K562 (cell line): ENCODE data around the gene OTUD1.

Experiments used
- CEBPB ChIP-seq: fragments of 450-650 bp; IDR thresholded peaks from 2 replicates; pipeline ENCODE4 v1.6.1; 2016; ENCODE audit warnings: missing genetic modification characterization, missing compliant biosample characterization
- EP300 ChIP-seq: IDR thresholded peaks from 2 replicates; pipeline ENCODE4 v1.6.1; 2012; ENCODE audit warnings: low read length, improper control_type of control experiment
- EZH2 ChIP-seq: IDR thresholded peaks from 2 replicates; pipeline ENCODE4 v1.6.1; 2012; ENCODE audit warnings: low read depth, mild to moderate bottlenecking, inconsistent platforms, low read length, borderline replicate concordance
- LARP7 ChIP-seq: fragments of 450-650 bp; IDR thresholded peaks from 2 replicates; pipeline ENCODE4 v1.6.1; 2016
- MYBL2 ChIP-seq, 2 experiments: fragments of 450-650 bp in 1 of 2; sonication (generic) in 1 of 2; formaldehyde crosslinking in 1 of 2; IDR thresholded peaks; 2 replicates each; pipeline versions ENCODE4 v1.6.1 to v1.8.1; 2017 to 2022; ENCODE audit warnings: borderline replicate concordance in 1 of 2, inconsistent platforms in 1 of 2, low read depth in 1 of 2, mild to moderate bottlenecking in 1 of 2, missing genetic modification reagents in 1 of 2, moderate library complexity in 1 of 2
- POLR2AphosphoS5 ChIP-seq: IDR thresholded peaks from 2 replicates; pipeline ENCODE4 v1.6.1; 2011; ENCODE audit warnings: mild to moderate bottlenecking, low read depth, low read length, moderate library complexity; ENCODE audit not compliant: control insufficient read depth, insufficient read depth
- RCOR1 ChIP-seq, 2 experiments: IDR thresholded peaks; 2 replicates each; pipeline ENCODE4 v1.6.1; 2012; ENCODE audit warnings: low read depth in 2 of 2, low read length in 2 of 2, borderline replicate concordance in 1 of 2, improper control_type of control experiment in 1 of 2
- SMC3 ChIP-seq: conservative IDR thresholded peaks from 2 replicates; pipeline ENCODE4 v1.6.1; 2011; ENCODE audit warnings: low read depth, low read length, improper control_type of control experiment; ENCODE audit not compliant: insufficient read depth
- TEAD4 ChIP-seq, 2 experiments: sonication (generic) in 1 of 2; formaldehyde crosslinking in 1 of 2; IDR thresholded peaks; 2 replicates each; pipeline versions ENCODE4 v1.6.1 to v1.8.0; 2012 to 2022; ENCODE audit warnings: borderline replicate concordance in 1 of 2, inconsistent platforms in 1 of 2, low read length in 1 of 2, mild to moderate bottlenecking in 1 of 2, missing genetic modification reagents in 1 of 2
- ZBTB1 ChIP-seq: sonication (generic); formaldehyde crosslinking; IDR thresholded peaks from 2 replicates; pipeline ENCODE4 v1.8.1; 2023; ENCODE audit warnings: missing genetic modification reagents, low read depth, mild to moderate bottlenecking, borderline replicate concordance
- TF ChIP-seq, protein P1 (sequence below), 3 experiments: IDR thresholded peaks in 2 of 3; conservative IDR thresholded peaks in 1 of 3; 2 replicates each; pipeline ENCODE4 v1.5.1; 2011 to 2012; ENCODE audit warnings: low read length in 3 of 3, mild to moderate bottlenecking in 3 of 3, control low read depth in 2 of 3, improper control_type of control experiment in 1 of 3, inconsistent platforms in 1 of 3, low read depth in 1 of 3, mixed read lengths in 1 of 3, moderate library complexity in 1 of 3; ENCODE audit not compliant: insufficient read depth in 2 of 3
- TF ChIP-seq, protein P2 (sequence below): fragments of 250-450 bp; sonication (Bioruptor Pico); IDR thresholded peaks from 2 replicates; pipeline ENCODE4 v1.5.0; 2021

DNA sequence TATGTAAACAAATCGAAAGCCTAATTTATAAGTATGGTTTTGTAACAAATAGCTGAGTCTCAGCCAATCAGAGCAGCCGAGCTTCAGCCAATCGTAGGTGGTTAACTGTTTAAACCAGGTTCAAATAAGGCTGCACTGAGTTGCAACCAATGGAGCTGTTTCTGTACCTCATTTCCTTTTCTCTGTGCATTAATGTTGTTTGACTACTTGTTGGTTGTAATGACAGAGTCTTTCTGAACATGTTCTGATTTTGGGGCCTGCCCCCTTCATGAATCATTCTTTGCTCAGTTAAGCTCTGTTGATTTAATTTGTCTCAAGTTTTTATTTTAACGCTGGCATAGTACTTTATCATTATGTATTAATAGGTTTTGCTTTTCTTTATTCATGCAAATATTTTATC is 14.6 kb downstream of the OTUD1 start:
- TF ChIP-seq, protein P1, sequence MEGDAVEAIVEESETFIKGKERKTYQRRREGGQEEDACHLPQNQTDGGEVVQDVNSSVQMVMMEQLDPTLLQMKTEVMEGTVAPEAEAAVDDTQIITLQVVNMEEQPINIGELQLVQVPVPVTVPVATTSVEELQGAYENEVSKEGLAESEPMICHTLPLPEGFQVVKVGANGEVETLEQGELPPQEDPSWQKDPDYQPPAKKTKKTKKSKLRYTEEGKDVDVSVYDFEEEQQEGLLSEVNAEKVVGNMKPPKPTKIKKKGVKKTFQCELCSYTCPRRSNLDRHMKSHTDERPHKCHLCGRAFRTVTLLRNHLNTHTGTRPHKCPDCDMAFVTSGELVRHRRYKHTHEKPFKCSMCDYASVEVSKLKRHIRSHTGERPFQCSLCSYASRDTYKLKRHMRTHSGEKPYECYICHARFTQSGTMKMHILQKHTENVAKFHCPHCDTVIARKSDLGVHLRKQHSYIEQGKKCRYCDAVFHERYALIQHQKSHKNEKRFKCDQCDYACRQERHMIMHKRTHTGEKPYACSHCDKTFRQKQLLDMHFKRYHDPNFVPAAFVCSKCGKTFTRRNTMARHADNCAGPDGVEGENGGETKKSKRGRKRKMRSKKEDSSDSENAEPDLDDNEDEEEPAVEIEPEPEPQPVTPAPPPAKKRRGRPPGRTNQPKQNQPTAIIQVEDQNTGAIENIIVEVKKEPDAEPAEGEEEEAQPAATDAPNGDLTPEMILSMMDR (IDR thresholded peaks at IDR 0.05 in 2 of 3, conservative IDR thresholded peaks at IDR 0.05 in 1 of 3; ENCODE audit: insufficient read depth in 2 of 3, low read depth in 1 of 3, low read length in 3 of 3), result no peak
- TF ChIP-seq EP300, result no peak
- no peak for TF ChIP-seq CEBPB (tag)
- TF ChIP-seq RCOR1 (IDR thresholded peaks at IDR 0.05; ENCODE audit: borderline replicate concordance in 1 of 2, low read depth in 2 of 2, low read length in 2 of 2), result no peak
- no peak for TF ChIP-seq LARP7
- TF ChIP-seq ZBTB1, result no peak
- TF ChIP-seq EZH2, result no peak
- no peak for TF ChIP-seq MYBL2 (IDR thresholded peaks at IDR 0.05; ENCODE audit: low read depth)
- no peak for TF ChIP-seq MYBL2 (CRISPR knock-in tag; IDR thresholded peaks at IDR 0.05; ENCODE audit: borderline replicate concordance)
- no peak for TF ChIP-seq POLR2AphosphoS5
- no peak for TF ChIP-seq SMC3
- no peak for TF ChIP-seq TEAD4 (IDR thresholded peaks at IDR 0.05; ENCODE audit: low read length)
- TF ChIP-seq TEAD4 (CRISPR knock-in tag; IDR thresholded peaks at IDR 0.05; ENCODE audit: borderline replicate concordance), result no peak
- TF ChIP-seq, protein P2, sequence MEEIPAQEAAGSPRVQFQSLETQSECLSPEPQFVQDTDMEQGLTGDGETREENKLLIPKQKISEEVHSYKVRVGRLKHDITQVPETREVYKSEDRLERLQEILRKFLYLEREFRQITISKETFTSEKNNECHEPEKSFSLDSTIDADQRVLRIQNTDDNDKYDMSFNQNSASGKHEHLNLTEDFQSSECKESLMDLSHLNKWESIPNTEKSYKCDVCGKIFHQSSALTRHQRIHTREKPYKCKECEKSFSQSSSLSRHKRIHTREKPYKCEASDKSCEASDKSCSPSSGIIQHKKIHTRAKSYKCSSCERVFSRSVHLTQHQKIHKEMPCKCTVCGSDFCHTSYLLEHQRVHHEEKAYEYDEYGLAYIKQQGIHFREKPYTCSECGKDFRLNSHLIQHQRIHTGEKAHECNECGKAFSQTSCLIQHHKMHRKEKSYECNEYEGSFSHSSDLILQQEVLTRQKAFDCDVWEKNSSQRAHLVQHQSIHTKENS (CRISPR knock-in tag), result no peak
